Ovary (tissue), 9 donors: ENCODE data around the gene MKRN2. TPM values are rescaled to one million over a fixed set of nuclear protein-coding genes. Genes with fewer than 3 reads are reported as not detected.
"Not testable (repeated sequence)": the region's sequence is repeated elsewhere in the genome, so short reads cannot be mapped to it uniquely, and the experiment has no call there.

Experiments used
- DNase-seq, 5 donors: peaks; one replicate each; pipeline ENCODE4 v3.0.0-alpha.2; 2019 to 2020
- H3K27ac ChIP-seq, 2 donors: fragments of 200-600 bp; one replicate each; pipeline versions ENCODE4 v1.5.1 to v1.8.0; 2019 to 2022
- H3K27me3 ChIP-seq: fragments of 200-600 bp; one replicate; pipeline ENCODE4 v1.8.0; 2022
- H3K36me3 ChIP-seq: fragments of 200-600 bp; sonication (generic); one replicate; pipeline ENCODE4 v1.5.1; 2019
- H3K4me1 ChIP-seq: one replicate; pipeline ENCODE4 v1.8.1; 2013; ENCODE audit warnings: mild to moderate bottlenecking, moderate library complexity; ENCODE audit not compliant: insufficient read depth
- H3K4me3 ChIP-seq: fragments of 200-600 bp; sonication (generic); one replicate; pipeline ENCODE4 v1.5.1; 2017
- H3K9me3 ChIP-seq, 2 donors: fragments of 200-600 bp in 1 of 2; sonication (generic) in 1 of 2; one replicate each; pipeline versions ENCODE4 v1.5.1 to v1.8.1; 2013 to 2019; ENCODE audit warnings: mild to moderate bottlenecking in 1 of 2, moderate library complexity in 1 of 2
- EP300 ChIP-seq: sonication (generic); formaldehyde crosslinking; IDR thresholded peaks from one replicate; pipeline ENCODE4 v1.6.1; 2017; ENCODE audit warnings: antibody characterized with exemption
- POLR2A ChIP-seq: fragments of 450-650 bp; IDR thresholded peaks from one replicate; pipeline ENCODE4 v1.6.1; 2017; ENCODE audit warnings: antibody characterized with exemption, mild to moderate bottlenecking, moderate library complexity
- WGBS, 3 donors: extraction: QIAGEN DNeasy Blood & Tissue Kit in 1 of 3; methylation state at CpG; one replicate each; pipeline versions ENCODE4 v1.1.5 to v1.1.7; 2013 to 2017; 5-methylcytosine and 5-hydroxymethylcytosine counted together
- intact Hi-C, 4 donors: fragments of 100-400 bp; cut with DNase I; formaldehyde crosslinking; loops; one replicate each; pipeline versions ENCODE4 v1.11.0 to v1.15.1; 2022 to 2023
- polyA plus RNA-seq, 2 donors: library from polyadenylated mRNA; stranded (reverse); fragments of 200-250 nt in 1 of 2; fragments of 350-450 nt in 1 of 2; fragmentation: Illumina TruSeq in 1 of 2; extraction: RNeasy Lipid Tissue Mini Kit (QIAGEN cat#74804) in 1 of 2; gene quantifications; one replicate each; pipeline ENCODE4 v1.2.3, GENCODE V29; 2013 to 2014
- total RNA-seq, 7 donors: library from RNA; depleted of rRNA in 2 of 7; stranded (reverse); fragments of >200 nt in 2 of 7; fragmentation: NEBNext Ultra II Directional in 3 of 7; extraction: Animal tissue kit (Norgen Biotek cat#: 25700) in 3 of 7; gene quantifications; one replicate each; pipeline versions ENCODE4 v1.1.0 to v1.2.4, GENCODE V29; 2016 to 2023
- TF ChIP-seq, protein P1 (sequence below), 3 donors: fragments of 450-650 bp in 2 of 3; fragments of 200-600 bp in 1 of 3; IDR thresholded peaks; one replicate each; pipeline versions ENCODE4 v1.5.1 to v1.8.0; 2016 to 2022; ENCODE audit warnings: antibody characterized with exemption in 3 of 3, mild to moderate bottlenecking in 1 of 3
- donor health status: DM: no; HTN: no; CAD: no; lungs with moderate emphysema.
- donor health status: DM: no; HTN: no; CAD: no.
- donor health status: Bipolar disorder and iron deficiency.
- donor health status: DM: yes; HTN: yes; CAD: no.
- donor health status: DM: no; HTN: no; CAD: no.
- donor health status: DM: yes; HTN: yes; CAD: no.

MKRN2 gene
- total and polyA plus RNA-seq, 9 donors = 23.8 to 42.3 (median 28.8) TPM

GRCh38 chr3:12620305-12620704 is 63.4 kb downstream of the MKRN2 start:
- intact Hi-C loops = no loop called here
- Histone ChIP-seq H3K4me1 (peaks cover 1% of the 10 kb centered on the region), H3K27ac (no peak overlapping the region), H3K27me3 (no peaks in the 10 kb centered on the region), H3K36me3 (no peaks in the 10 kb centered on the region), H3K9me3 (no peaks in the 10 kb centered on the region), H3K4me3 (no peak overlapping the region)
- TF ChIP-seq, protein P1, sequence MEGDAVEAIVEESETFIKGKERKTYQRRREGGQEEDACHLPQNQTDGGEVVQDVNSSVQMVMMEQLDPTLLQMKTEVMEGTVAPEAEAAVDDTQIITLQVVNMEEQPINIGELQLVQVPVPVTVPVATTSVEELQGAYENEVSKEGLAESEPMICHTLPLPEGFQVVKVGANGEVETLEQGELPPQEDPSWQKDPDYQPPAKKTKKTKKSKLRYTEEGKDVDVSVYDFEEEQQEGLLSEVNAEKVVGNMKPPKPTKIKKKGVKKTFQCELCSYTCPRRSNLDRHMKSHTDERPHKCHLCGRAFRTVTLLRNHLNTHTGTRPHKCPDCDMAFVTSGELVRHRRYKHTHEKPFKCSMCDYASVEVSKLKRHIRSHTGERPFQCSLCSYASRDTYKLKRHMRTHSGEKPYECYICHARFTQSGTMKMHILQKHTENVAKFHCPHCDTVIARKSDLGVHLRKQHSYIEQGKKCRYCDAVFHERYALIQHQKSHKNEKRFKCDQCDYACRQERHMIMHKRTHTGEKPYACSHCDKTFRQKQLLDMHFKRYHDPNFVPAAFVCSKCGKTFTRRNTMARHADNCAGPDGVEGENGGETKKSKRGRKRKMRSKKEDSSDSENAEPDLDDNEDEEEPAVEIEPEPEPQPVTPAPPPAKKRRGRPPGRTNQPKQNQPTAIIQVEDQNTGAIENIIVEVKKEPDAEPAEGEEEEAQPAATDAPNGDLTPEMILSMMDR (IDR thresholded peaks at IDR 0.05) = no peak
- TF ChIP-seq POLR2A (no peak), EP300 (no peak)
- WGBS, 3 donors = 92 to 96% (median 95%) methylated on average over 6 of the region's 6 CpGs
- no peak for DNase-seq

DNA sequence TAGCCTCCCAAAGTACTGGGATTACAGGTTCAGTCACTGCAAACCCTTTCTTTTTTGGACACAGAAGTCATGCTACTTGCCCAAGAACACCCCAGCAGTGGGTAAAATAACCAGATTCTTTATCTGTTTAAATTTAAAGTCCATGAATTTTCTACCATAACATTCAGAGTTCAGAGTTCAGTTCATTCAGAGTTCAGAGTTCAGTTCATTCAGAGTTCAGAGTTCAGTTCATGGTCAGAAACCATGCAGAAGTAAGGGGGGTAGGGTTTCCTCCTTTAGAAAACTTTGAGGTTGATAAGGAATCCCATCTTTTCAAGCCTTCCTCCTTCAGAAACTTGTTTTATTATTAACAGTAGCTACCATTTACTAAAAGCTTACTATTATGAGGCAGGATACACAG is 63.8 kb downstream of the MKRN2 start:
- H3K27ac ChIP-seq = no peak overlapping the region
- intact Hi-C loops = no loop called here
- peaks cover 1% of the 10 kb centered on the region for H3K4me1 ChIP-seq
- H3K4me3 ChIP-seq = no peak overlapping the region
- no peak for DNase-seq
- no peaks in the 10 kb centered on the region for H3K9me3 ChIP-seq
- no peaks in the 10 kb centered on the region for H3K27me3 ChIP-seq
- H3K36me3 ChIP-seq = no peaks in the 10 kb centered on the region
- TF ChIP-seq, protein P1 (IDR thresholded peaks at IDR 0.05) = no peak
- TF ChIP-seq POLR2A = no peak
- TF ChIP-seq EP300 = no peak

DNA sequence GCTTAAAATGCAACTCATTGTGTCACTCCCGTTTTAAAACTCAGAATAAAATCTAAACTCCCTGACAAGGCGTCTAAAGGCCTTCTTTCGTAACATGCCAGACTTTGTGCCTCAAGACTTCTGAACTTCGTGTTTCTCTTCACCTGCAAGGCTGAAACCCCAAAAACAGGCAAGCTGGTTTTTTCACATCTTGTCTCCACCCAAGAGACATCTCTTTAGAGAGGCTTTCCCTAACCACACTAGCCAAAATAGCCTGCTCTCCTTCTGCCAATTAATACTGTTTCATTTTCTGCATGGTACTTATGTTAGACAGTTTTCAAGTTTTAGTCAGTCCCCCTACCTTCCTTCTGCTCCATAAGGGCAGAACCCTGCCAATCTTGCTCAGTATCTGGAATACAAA is 65.4 kb downstream of the MKRN2 start:
- TF ChIP-seq EP300 = no peak
- TF ChIP-seq, protein P1 (IDR thresholded peaks at IDR 0.05) = no peak
- TF ChIP-seq POLR2A = no peak
- intact Hi-C loops = no loop called here
- Histone ChIP-seq H3K27ac (no peak overlapping the region), H3K36me3 (no peaks in the 10 kb centered on the region), H3K9me3 (no peaks in the 10 kb centered on the region), H3K27me3 (no peaks in the 10 kb centered on the region), H3K4me1 (peaks cover 1% of the 10 kb centered on the region), H3K4me3 (no peak overlapping the region)
- DNase-seq = no peak
- WGBS, 3 donors = 70 to 77% (median 76%) methylated on average over 4 of the region's 4 CpGs

DNA sequence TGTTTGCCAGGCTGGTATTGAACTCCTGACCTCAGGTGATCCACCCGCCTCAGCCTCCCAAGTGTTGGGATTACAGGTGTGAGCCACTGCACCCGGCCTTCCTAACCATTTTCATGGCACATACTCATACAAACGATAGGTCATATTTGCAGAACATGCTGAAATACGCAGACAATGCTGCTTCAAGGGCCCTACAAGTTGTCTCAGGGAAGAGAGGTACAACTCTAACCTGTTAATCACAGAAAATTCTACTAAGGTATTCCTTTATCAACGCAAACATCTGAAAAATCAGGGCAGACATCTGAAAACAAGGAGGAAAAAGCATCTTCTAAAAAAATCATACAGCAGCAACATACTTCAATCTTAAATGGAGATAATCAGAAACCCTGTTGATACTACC is 67.2 kb downstream of the MKRN2 start:
- intact Hi-C loops = no loop called here
- H3K9me3 ChIP-seq = no peaks in the 10 kb centered on the region
- no peak overlapping the region for H3K27ac ChIP-seq
- WGBS, 3 donors = 88 to 92% (median 92%) methylated on average over 5 of the region's 5 CpGs
- no peak overlapping the region for H3K4me3 ChIP-seq
- H3K27me3 ChIP-seq = no peaks in the 10 kb centered on the region
- no peak for DNase-seq
- H3K4me1 ChIP-seq = peaks cover 4% of the 10 kb centered on the region
- no peaks in the 10 kb centered on the region for H3K36me3 ChIP-seq
- TF ChIP-seq EP300 (no peak), POLR2A (no peak)
- TF ChIP-seq, protein P1 (IDR thresholded peaks at IDR 0.05) = no peak

GRCh38 chr3:12624964-12625363 is 68.1 kb downstream of the MKRN2 start:
- H3K4me3 ChIP-seq, H3K4me1 ChIP-seq, H3K27ac ChIP-seq, H3K27me3 ChIP-seq, H3K36me3 ChIP-seq, intact Hi-C loops, H3K9me3 ChIP-seq, DNase-seq: not testable (repeated sequence)
- 88 to 97% (median 92%) methylated on average over 3 of the region's 3 CpGs for WGBS, 3 donors
